CD14-positive monocyte (primary cell): ENCODE results near the gene ERC1. TPM values are rescaled to one million over a fixed set of nuclear protein-coding genes. Genes with fewer than 3 reads are reported as not detected.

Experiments
- DNase-seq, 3 donors: peaks; one replicate each; pipeline ENCODE4 v3.0.0-alpha.2; 2011 to 2022
- H2AFZ ChIP-seq: 2 replicates; pipeline ENCODE4 v1.6.0; 2012; ENCODE audit warnings: mild to moderate bottlenecking, low read depth, low read length, inconsistent platforms; ENCODE audit not compliant: insufficient read depth, poor library complexity, severe bottlenecking
- H3K27ac ChIP-seq, 2 donors: 1 replicate in 1 of 2; 2 replicates in 1 of 2; pipeline ENCODE4 v1.5.1; 2012 to 2013; ENCODE audit warnings: low read length in 2 of 2, control low read depth in 1 of 2, inconsistent platforms in 1 of 2, low read depth in 1 of 2, mild to moderate bottlenecking in 1 of 2
- H3K27me3 ChIP-seq, 2 donors: one replicate each; pipeline versions ENCODE4 v1.6.0 to v1.6.1; 2011 to 2013; ENCODE audit warnings: low read length in 2 of 2; ENCODE audit not compliant: control insufficient read depth in 2 of 2, insufficient read depth in 2 of 2
- H3K36me3 ChIP-seq, 2 donors: replicated peaks in 1 of 2; 1 replicate in 1 of 2; 2 replicates in 1 of 2; pipeline versions ENCODE4 v1.5.1 to v1.6.1; 2012 to 2013; ENCODE audit warnings: low read length in 2 of 2, control low read depth in 1 of 2, inconsistent platforms in 1 of 2, mild to moderate bottlenecking in 1 of 2; ENCODE audit not compliant: insufficient read depth in 2 of 2, control insufficient read depth in 1 of 2
- H3K4me1 ChIP-seq, 2 donors: 1 replicate in 1 of 2; 2 replicates in 1 of 2; pipeline versions ENCODE4 v1.5.1 to v1.6.1; 2012 to 2013; ENCODE audit warnings: low read length in 2 of 2, control low read depth in 1 of 2, inconsistent platforms in 1 of 2, mild to moderate bottlenecking in 1 of 2, moderate library complexity in 1 of 2; ENCODE audit not compliant: insufficient read depth in 2 of 2, control insufficient read depth in 1 of 2
- H3K4me2 ChIP-seq: replicated peaks from 2 replicates; pipeline ENCODE3; 2012; ENCODE audit warnings: low read length, moderate library complexity, mild to moderate bottlenecking; ENCODE audit not compliant: poor library complexity, severe bottlenecking; ENCODE audit errors: extremely low read depth
- H3K4me3 ChIP-seq, 3 experiments: fragments of 200-600 bp in 1 of 3; sonication (generic) in 1 of 3; replicated peaks in 1 of 3; 1 replicate in 2 of 3; 2 replicates in 1 of 3; pipeline ENCODE4 v1.5.1; 2011 to 2013; ENCODE audit warnings: low read length in 3 of 3, mild to moderate bottlenecking in 3 of 3, control low read depth in 2 of 3, low read depth in 2 of 3, inconsistent platforms in 1 of 3, moderate library complexity in 1 of 3
- H3K79me2 ChIP-seq: 2 replicates; pipeline ENCODE4 v1.6.0; 2012; ENCODE audit warnings: mild to moderate bottlenecking, control low read depth, inconsistent platforms, low read length, moderate library complexity; ENCODE audit not compliant: insufficient read depth
- H3K9ac ChIP-seq: 2 replicates; pipeline ENCODE4 v1.6.0; 2017; ENCODE audit warnings: low read length, mild to moderate bottlenecking; ENCODE audit not compliant: insufficient read depth, poor library complexity, severe bottlenecking
- H3K9me3 ChIP-seq, 2 donors: replicated peaks in 1 of 2; 1 replicate in 1 of 2; 2 replicates in 1 of 2; pipeline versions ENCODE4 v1.5.1 to v1.6.1; 2012 to 2013; ENCODE audit warnings: low read length in 2 of 2, control low read depth in 1 of 2; ENCODE audit not compliant: control insufficient read depth in 1 of 2, insufficient read depth in 1 of 2
- H4K20me1 ChIP-seq: 2 replicates; pipeline ENCODE4 v1.6.0; 2012; ENCODE audit warnings: mild to moderate bottlenecking, low read length, control low read depth, moderate library complexity; ENCODE audit not compliant: insufficient read depth
- H3K27ac Mint-ChIP-seq, 7 donors: one replicate each; pipeline ENCODE4 v1.8.0; 2020; ENCODE audit warnings: mild to moderate bottlenecking in 7 of 7, mixed read lengths in 7 of 7, moderate library complexity in 6 of 7, inconsistent platforms in 2 of 7
- H3K27me3 Mint-ChIP-seq, 3 donors: one replicate each; pipeline ENCODE4 v1.8.0; 2021 to 2022; ENCODE audit warnings: low read depth in 3 of 3, mild to moderate bottlenecking in 3 of 3, mixed read lengths in 3 of 3, moderate library complexity in 3 of 3, inconsistent platforms in 1 of 3
- H3K36me3 Mint-ChIP-seq, 2 donors: one replicate each; pipeline ENCODE4 v1.8.0; 2020; ENCODE audit warnings: mixed read lengths in 2 of 2, inconsistent platforms in 1 of 2, mild to moderate bottlenecking in 1 of 2
- H3K4me1 Mint-ChIP-seq: one replicate; pipeline ENCODE4 v1.8.0; 2020; ENCODE audit warnings: mild to moderate bottlenecking, mixed read lengths
- H3K4me3 Mint-ChIP-seq, 2 donors: one replicate each; pipeline ENCODE4 v1.8.0; 2020; ENCODE audit warnings: mild to moderate bottlenecking in 2 of 2, mixed read lengths in 2 of 2, moderate library complexity in 1 of 2
- H3K9me3 Mint-ChIP-seq, 7 donors: one replicate each; pipeline ENCODE4 v1.8.0; 2020 to 2022; ENCODE audit warnings: mixed read lengths in 7 of 7, mild to moderate bottlenecking in 6 of 7, moderate library complexity in 6 of 7, inconsistent platforms in 2 of 7
- WGBS: methylation state at CpG from one replicate; pipeline ENCODE4 v1.1.5; 2013; ENCODE audit warnings: missing lambda C conversion rate; ENCODE audit not compliant: insufficient coverage; 5-methylcytosine and 5-hydroxymethylcytosine counted together
- intact Hi-C, 2 donors: fragments of 100-400 bp; cut with micrococcal nuclease; formaldehyde crosslinking; loops; one replicate each; pipeline versions ENCODE4 v1.15.0 to v1.15.1; 2023
- polyA plus RNA-seq, 3 donors: library from polyadenylated mRNA; depleted of rRNA in 1 of 3; unstranded in 2 of 3; stranded (reverse) in 1 of 3; fragments of 300-500 nt in 2 of 3; fragments of >200 nt in 1 of 3; fragmentation: Illumina TruSeq in 2 of 3; gene quantifications; 1 replicate in 2 of 3; 2 replicates in 1 of 3; pipeline ENCODE4 v1.2.3, GENCODE V29; 2012 to 2021
- TF ChIP-seq, protein P1 (sequence below): fragments of 200-600 bp; IDR thresholded peaks from one replicate; pipeline ENCODE4 v1.8.0; 2022; ENCODE audit warnings: antibody characterized with exemption, mild to moderate bottlenecking

ERC1 gene
- polyA plus RNA-seq, 3 donors, result 4.0 to 14.3 (median 5.1) TPM

DNA sequence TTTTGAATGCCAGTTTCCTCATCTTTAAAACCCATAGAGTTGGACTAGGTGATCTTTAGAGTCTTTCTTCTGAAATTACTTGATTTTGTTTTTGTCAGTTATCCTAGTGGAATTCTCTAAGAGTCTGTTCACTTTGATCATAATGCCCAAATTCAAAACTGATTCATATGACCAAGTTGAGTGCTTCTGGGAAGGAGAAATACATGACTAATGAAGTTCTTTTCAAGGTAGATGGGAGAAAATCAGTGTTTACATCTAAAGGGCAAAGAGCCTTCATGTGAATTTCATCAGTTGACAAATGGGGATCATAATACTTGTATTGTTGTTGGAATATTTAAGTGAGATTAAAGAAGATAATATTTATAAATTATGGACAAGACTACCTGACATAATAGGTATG, 53.2 kb downstream of the ERC1 start:
- no peak for DNase-seq
- H3K27ac ChIP-seq, result no peak overlapping the region
- no peak overlapping the region for H3K4me2 ChIP-seq
- TF ChIP-seq, protein P1, sequence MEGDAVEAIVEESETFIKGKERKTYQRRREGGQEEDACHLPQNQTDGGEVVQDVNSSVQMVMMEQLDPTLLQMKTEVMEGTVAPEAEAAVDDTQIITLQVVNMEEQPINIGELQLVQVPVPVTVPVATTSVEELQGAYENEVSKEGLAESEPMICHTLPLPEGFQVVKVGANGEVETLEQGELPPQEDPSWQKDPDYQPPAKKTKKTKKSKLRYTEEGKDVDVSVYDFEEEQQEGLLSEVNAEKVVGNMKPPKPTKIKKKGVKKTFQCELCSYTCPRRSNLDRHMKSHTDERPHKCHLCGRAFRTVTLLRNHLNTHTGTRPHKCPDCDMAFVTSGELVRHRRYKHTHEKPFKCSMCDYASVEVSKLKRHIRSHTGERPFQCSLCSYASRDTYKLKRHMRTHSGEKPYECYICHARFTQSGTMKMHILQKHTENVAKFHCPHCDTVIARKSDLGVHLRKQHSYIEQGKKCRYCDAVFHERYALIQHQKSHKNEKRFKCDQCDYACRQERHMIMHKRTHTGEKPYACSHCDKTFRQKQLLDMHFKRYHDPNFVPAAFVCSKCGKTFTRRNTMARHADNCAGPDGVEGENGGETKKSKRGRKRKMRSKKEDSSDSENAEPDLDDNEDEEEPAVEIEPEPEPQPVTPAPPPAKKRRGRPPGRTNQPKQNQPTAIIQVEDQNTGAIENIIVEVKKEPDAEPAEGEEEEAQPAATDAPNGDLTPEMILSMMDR, result no peak
- Mint-ChIP-seq H3K36me3 (peaks cover 14% of the 10 kb centered on the region in 2 donors), H3K4me3 (no peak overlapping the region), H3K27me3 (no peaks in the 10 kb centered on the region), H3K4me1 (peaks cover 17% of the 10 kb centered on the region), H3K27ac (no peak overlapping the region), H3K9me3 (no peaks in the 10 kb centered on the region)
- no peaks in the 10 kb centered on the region for H3K27me3 ChIP-seq
- intact Hi-C loops, result no loop called here
- no peaks in the 10 kb centered on the region for H3K9me3 ChIP-seq
- no peak overlapping the region for H3K9ac ChIP-seq
- no peak overlapping the region for H2AFZ ChIP-seq
- H4K20me1 ChIP-seq, result no peaks in the 10 kb centered on the region
- peaks cover 4% of the 10 kb centered on the region for H3K79me2 ChIP-seq
- no peak overlapping the region for H3K4me3 ChIP-seq
- peaks cover 7 to 20% of the 10 kb centered on the region in 2 donors for H3K4me1 ChIP-seq
- peaks cover 0 to 6% of the 10 kb centered on the region in 2 donors for H3K36me3 ChIP-seq

DNA sequence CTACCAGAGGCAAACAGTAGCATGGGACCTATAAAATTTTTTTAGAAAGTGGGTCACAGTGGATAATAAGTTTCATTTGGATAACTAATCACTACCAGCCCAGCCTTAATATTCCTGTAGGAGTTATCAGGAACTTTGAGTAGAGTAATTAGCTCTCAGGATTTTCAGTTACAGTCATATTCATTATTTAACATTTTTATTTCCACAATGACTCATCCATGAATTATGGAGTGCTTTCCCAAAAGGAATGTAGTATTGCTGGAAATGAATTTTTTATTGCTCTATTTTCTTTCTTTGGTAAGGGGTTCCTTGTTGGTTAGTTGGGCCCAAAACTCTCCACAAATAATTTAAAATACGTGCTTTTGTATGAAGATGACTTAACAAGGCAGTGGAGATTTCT, 53.7 kb downstream of the ERC1 start:
- intact Hi-C loops, result no loop called here
- no peak overlapping the region for H3K4me3 ChIP-seq
- H3K9me3 ChIP-seq, result no peaks in the 10 kb centered on the region
- Mint-ChIP-seq H3K27ac (no peak overlapping the region), H3K9me3 (no peaks in the 10 kb centered on the region), H3K4me3 (no peak overlapping the region), H3K4me1 (peaks cover 18% of the 10 kb centered on the region), H3K27me3 (no peaks in the 10 kb centered on the region), H3K36me3 (peaks cover 14% of the 10 kb centered on the region in 2 donors)
- peaks cover 7 to 20% of the 10 kb centered on the region in 2 donors for H3K4me1 ChIP-seq
- H3K27me3 ChIP-seq, result no peaks in the 10 kb centered on the region
- no peak overlapping the region for H3K27ac ChIP-seq
- no peaks in the 10 kb centered on the region for H4K20me1 ChIP-seq
- no peak overlapping the region for H2AFZ ChIP-seq
- no peak overlapping the region for H3K9ac ChIP-seq
- peaks cover 5% of the 10 kb centered on the region for H3K79me2 ChIP-seq
- H3K4me2 ChIP-seq, result no peak overlapping the region
- TF ChIP-seq, protein P1, result no peak
- peaks cover 0 to 6% of the 10 kb centered on the region in 2 donors for H3K36me3 ChIP-seq
- no CpG with 5 or more reads among the region's 1 CpG for WGBS
- no peak for DNase-seq
